ENCODE data around the gene CREB3.

DNA sequence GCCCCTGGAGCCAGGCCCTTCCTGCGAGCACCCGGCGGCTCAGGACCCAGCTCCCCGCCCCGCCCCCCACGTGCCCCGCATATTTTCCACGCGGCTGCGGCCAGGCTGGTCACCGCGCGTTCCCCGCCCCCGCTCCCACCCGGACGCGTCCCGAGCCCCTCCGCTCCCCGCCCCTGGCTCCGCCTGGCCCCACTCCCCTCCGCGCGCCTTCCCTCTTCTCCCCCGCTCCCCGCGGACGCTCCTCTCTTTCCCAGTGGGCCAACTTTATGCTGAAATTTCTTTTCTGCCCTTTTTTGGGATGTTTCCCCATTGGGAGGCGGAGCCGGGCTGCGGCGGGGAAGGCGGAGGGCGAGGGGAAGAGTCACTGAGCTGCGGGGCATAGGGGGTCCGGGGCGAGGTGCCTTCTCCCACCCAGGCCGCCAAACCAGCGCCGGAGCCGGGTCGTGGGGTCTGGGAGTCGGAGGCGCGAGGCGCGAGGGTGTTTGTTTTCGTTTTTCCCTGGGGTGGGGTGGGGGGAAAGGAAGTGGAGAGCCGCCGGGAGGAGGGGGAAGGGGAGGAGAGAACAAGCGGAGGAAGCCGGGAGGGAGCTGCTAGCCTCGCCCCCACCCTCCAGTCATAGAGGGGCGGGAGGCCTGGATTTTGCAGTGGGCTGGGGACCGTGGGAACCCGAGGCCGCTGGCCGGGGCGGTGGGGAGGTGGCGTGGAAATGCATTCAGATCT lies 41.7 kb upstream of the CREB3 start:
- TF ChIP-seq CTCF (IDR thresholded peaks at IDR 0.05) (no peak), POLR2A (IDR thresholded peaks at IDR 0.05) (peak; percentile 49), EP300 (IDR thresholded peaks at IDR 0.05) (no peak)
